H1 (cell line): ENCODE measurements around the gene HOXC13. TPM values are rescaled to one million over a fixed set of nuclear protein-coding genes. Genes with fewer than 3 reads are reported as not detected.

Source experiments
- CTCF ChIA-PET: fragments of 300-600 bp; sonication (Branson Sonifier 250); formaldehyde crosslinking; loops from one replicate; lab custom pipeline; 2021; ENCODE audit not compliant: partially characterized antibody; lab: Charles Lee
- POLR2A ChIA-PET: fragments of 300-600 bp; sonication (Branson Sonifier 250); formaldehyde crosslinking; loops from one replicate; lab custom pipeline; 2021; ENCODE audit warnings: inconsistent platforms; ENCODE audit not compliant: partially characterized antibody; lab: Charles Lee
- DNase-seq, 2 experiments: peaks; one replicate each; pipeline versions ENCODE4 v3.0.0 to v3.0.0-alpha.2; 2010 to 2022; ENCODE audit warnings: low spot score in 2 of 2, low read depth in 1 of 2, mixed read lengths in 1 of 2
- FAIRE-seq: peaks from 2 replicates; lab custom pipeline; 2011; peaks lifted over from hg19 to GRCh38; lab: Jason Lieb, UNC
- H2AFZ ChIP-seq: 2 replicates; pipeline ENCODE4 v1.8.1; 2012; ENCODE audit warnings: low read length, inconsistent platforms
- H2AK5ac ChIP-seq: 2 replicates; pipeline ENCODE4 v1.6.1; 2013; ENCODE audit warnings: low read depth, low read length
- H2BK120ac ChIP-seq: replicated peaks from 2 replicates; pipeline ENCODE3; 2013; ENCODE audit warnings: low read depth, low read length, inconsistent platforms
- H2BK12ac ChIP-seq: 2 replicates; pipeline ENCODE4 v1.6.1; 2013; ENCODE audit warnings: low read depth, low read length
- H2BK15ac ChIP-seq: 2 replicates; pipeline ENCODE4 v1.6.1; 2013; ENCODE audit warnings: low read length
- H2BK20ac ChIP-seq: 2 replicates; pipeline ENCODE4 v1.6.1; 2013; ENCODE audit warnings: low read length
- H2BK5ac ChIP-seq: 2 replicates; pipeline ENCODE4 v1.6.1; 2013; ENCODE audit warnings: low read depth, low read length
- H3K14ac ChIP-seq: 2 replicates; pipeline ENCODE4 v1.6.1; 2013; ENCODE audit warnings: inconsistent platforms; ENCODE audit not compliant: insufficient read length
- H3K18ac ChIP-seq: 2 replicates; pipeline ENCODE4 v1.6.1; 2013; ENCODE audit warnings: low read length; ENCODE audit errors: extremely low read depth
- H3K23ac ChIP-seq: 2 replicates; pipeline ENCODE4 v1.6.1; 2013; ENCODE audit warnings: inconsistent platforms; ENCODE audit not compliant: insufficient read length
- H3K23me2 ChIP-seq: 2 replicates; pipeline ENCODE4 v1.6.1; 2013; ENCODE audit warnings: low read depth, low read length
- H3K27ac ChIP-seq: 2 replicates; pipeline ENCODE4 v1.6.1; 2011; ENCODE audit warnings: low read depth, low read length, inconsistent platforms
- H3K27me3 ChIP-seq, 4 experiments: replicated peaks in 1 of 4; 1 replicate in 1 of 4; 2 replicates in 3 of 4; pipeline versions ENCODE4 v1.6.1 to v1.8.1; 2011 to 2013; ENCODE audit warnings: low read length in 3 of 4, mild to moderate bottlenecking in 3 of 4, inconsistent platforms in 2 of 4, mixed read lengths in 2 of 4, moderate library complexity in 1 of 4; ENCODE audit not compliant: control insufficient read depth in 3 of 4, insufficient read depth in 3 of 4; ENCODE audit errors: extremely low read depth in 1 of 4
- H3K36me3 ChIP-seq, 4 experiments: 2 replicates each; pipeline versions ENCODE4 v1.6.1 to v1.8.1; 2011 to 2013; ENCODE audit warnings: mild to moderate bottlenecking in 4 of 4, low read length in 3 of 4, moderate library complexity in 2 of 4, control low read depth in 1 of 4, inconsistent platforms in 1 of 4; ENCODE audit not compliant: insufficient read depth in 4 of 4, control insufficient read depth in 2 of 4
- H3K4ac ChIP-seq: replicated peaks from 2 replicates; pipeline ENCODE3; 2013; ENCODE audit warnings: low read length, low read depth, mixed read lengths, inconsistent platforms; ENCODE audit not compliant: insufficient read length
- H3K4me1 ChIP-seq, 4 experiments: replicated peaks in 1 of 4; 1 replicate in 1 of 4; 2 replicates in 3 of 4; pipeline versions ENCODE4 v1.6.1 to v1.8.1; 2011 to 2013; ENCODE audit warnings: low read length in 3 of 4, inconsistent platforms in 2 of 4, mixed read lengths in 1 of 4; ENCODE audit not compliant: insufficient read depth in 4 of 4, control insufficient read depth in 3 of 4
- H3K4me2 ChIP-seq, 2 experiments: 2 replicates each; pipeline versions ENCODE4 v1.6.1 to v1.8.1; 2011 to 2013; ENCODE audit warnings: low read depth in 2 of 2, low read length in 2 of 2, control low read depth in 1 of 2, inconsistent platforms in 1 of 2, mild to moderate bottlenecking in 1 of 2; ENCODE audit not compliant: insufficient read depth in 1 of 2
- H3K4me3 ChIP-seq, 4 experiments: fragments of 200-600, 300-600 bp in 1 of 4; sonication (generic), shearing (Covaris generic), sonication (Bioruptor Twin) in 1 of 4; 2 replicates each; pipeline versions ENCODE4 v1.5.1 to v1.8.1; 2011 to 2016; ENCODE audit warnings: low read length in 4 of 4, low read depth in 3 of 4, control low read depth in 2 of 4, inconsistent platforms in 2 of 4, mild to moderate bottlenecking in 2 of 4, mixed read lengths in 1 of 4, moderate library complexity in 1 of 4; ENCODE audit not compliant: insufficient read depth in 2 of 4; ENCODE audit errors: extremely low read depth in 1 of 4
- H3K56ac ChIP-seq: replicated peaks from 2 replicates; pipeline ENCODE3; 2013; ENCODE audit warnings: low read depth, mild to moderate bottlenecking, mixed read lengths, low read length, inconsistent platforms; ENCODE audit not compliant: insufficient read length
- H3K79me1 ChIP-seq: 2 replicates; pipeline ENCODE4 v1.6.1; 2013; ENCODE audit warnings: low read depth, low read length, control low read depth
- H3K79me2 ChIP-seq, 2 experiments: 2 replicates each; pipeline versions ENCODE4 v1.6.1 to v1.8.1; 2012 to 2013; ENCODE audit warnings: low read length in 2 of 2, mild to moderate bottlenecking in 2 of 2, inconsistent platforms in 1 of 2; ENCODE audit not compliant: insufficient read depth in 2 of 2, control insufficient read depth in 1 of 2
- H3K9ac ChIP-seq, 4 experiments: replicated peaks in 1 of 4; 1 replicate in 1 of 4; 2 replicates in 3 of 4; pipeline versions ENCODE4 v1.6.1 to v1.8.1; 2011 to 2013; ENCODE audit warnings: low read depth in 3 of 4, low read length in 3 of 4, control low read depth in 2 of 4, mild to moderate bottlenecking in 2 of 4, moderate library complexity in 2 of 4, inconsistent platforms in 1 of 4; ENCODE audit errors: extremely low read depth in 1 of 4
- H3K9me3 ChIP-seq, 2 experiments: 2 replicates each; pipeline versions ENCODE4 v1.6.1 to v1.8.1; 2012 to 2013; ENCODE audit warnings: mild to moderate bottlenecking in 2 of 2, moderate library complexity in 2 of 2, control low read depth in 1 of 2, inconsistent platforms in 1 of 2, low read depth in 1 of 2, low read length in 1 of 2, mixed read lengths in 1 of 2; ENCODE audit not compliant: insufficient read depth in 2 of 2
- H4K20me1 ChIP-seq, 2 experiments: replicated peaks in 1 of 2; 2 replicates each; pipeline versions ENCODE3 to v1.8.1; 2011 to 2013; ENCODE audit warnings: inconsistent platforms in 2 of 2, low read length in 2 of 2, mild to moderate bottlenecking in 1 of 2; ENCODE audit not compliant: insufficient read depth in 2 of 2, control insufficient read depth in 1 of 2
- H4K5ac ChIP-seq: 2 replicates; pipeline ENCODE4 v1.6.1; 2013; ENCODE audit warnings: low read length, low read depth, mixed read lengths, inconsistent platforms; ENCODE audit not compliant: insufficient read length
- H4K8ac ChIP-seq: 2 replicates; pipeline ENCODE4 v1.8.0; 2013; ENCODE audit warnings: mild to moderate bottlenecking, moderate library complexity, low read length, inconsistent platforms; ENCODE audit not compliant: insufficient read depth; ENCODE audit errors: extremely low read depth
- H4K91ac ChIP-seq: replicated peaks from 2 replicates; pipeline ENCODE3; 2013; ENCODE audit warnings: low read length, mixed read lengths, inconsistent platforms; ENCODE audit not compliant: insufficient read length
- CBX5 ChIP-seq: fragments of 300-800, 300-1000 bp; sonication (generic); IDR thresholded peaks from 2 replicates; pipeline ENCODE4 v1.7.1; 2016; ENCODE audit warnings: antibody characterized with exemption, low read length, low read depth
- CBX8 ChIP-seq: fragments of 300-800, 300-1000 bp; sonication (generic); IDR thresholded peaks from 2 replicates; pipeline ENCODE4 v1.7.1; 2016; ENCODE audit warnings: low read depth, low read length, borderline replicate concordance
- CTBP2 ChIP-seq: IDR thresholded peaks from 2 replicates; pipeline ENCODE4 v1.7.0; 2011; ENCODE audit warnings: borderline replicate concordance, mild to moderate bottlenecking, moderate library complexity, mixed read lengths, low read length; ENCODE audit not compliant: insufficient read depth, insufficient read length
- EGR1 ChIP-seq: IDR thresholded peaks from 2 replicates; pipeline ENCODE4 v1.6.1; 2011; ENCODE audit warnings: low read depth, low read length, borderline replicate concordance
- KDM5A ChIP-seq: fragments of 200-600 bp; IDR thresholded peaks from 2 replicates; pipeline ENCODE4 v1.7.1; 2012; ENCODE audit warnings: mild to moderate bottlenecking, low read length, inconsistent platforms, mixed read lengths
- MAX ChIP-seq: IDR thresholded peaks from 2 replicates; pipeline ENCODE4 v1.6.1; 2012; ENCODE audit warnings: inconsistent platforms
- SP1 ChIP-seq: IDR thresholded peaks from 2 replicates; pipeline ENCODE4 v1.6.1; 2011; ENCODE audit warnings: low read depth, low read length
- SUZ12 ChIP-seq: fragments of 200-600 bp; sonication (generic); IDR thresholded peaks from 2 replicates; pipeline ENCODE4 v1.6.1; 2012; ENCODE audit warnings: mild to moderate bottlenecking, inconsistent platforms, low read length, moderate library complexity, mixed read lengths
- TAF7 ChIP-seq: optimal IDR thresholded peaks from 2 replicates; pipeline ENCODE3; 2011; ENCODE audit warnings: low read depth, mild to moderate bottlenecking, inconsistent platforms, low read length, moderate library complexity, borderline replicate concordance
- TCF12 ChIP-seq: IDR thresholded peaks from 2 replicates; pipeline ENCODE4 v1.6.1; 2011; ENCODE audit warnings: low read depth, mild to moderate bottlenecking, low read length
- WGBS, 2 experiments: shearing (Covaris generic) in 1 of 2; methylation state at CpG; one replicate each; pipeline versions ENCODE4 v1.1.6 to v1.1.7; 2013 to 2015; ENCODE audit warnings: low lambda C conversion rate in 2 of 2, mixed read lengths in 2 of 2, inconsistent platforms in 1 of 2, low coverage in 1 of 2, missing lambda C conversion rate in 1 of 2; ENCODE audit not compliant: insufficient replicate concordance in 2 of 2, insufficient coverage in 1 of 2, insufficient read length in 1 of 2; ENCODE audit errors: extremely low coverage in 1 of 2, missing lambda C conversion rate in 1 of 2; 5-methylcytosine and 5-hydroxymethylcytosine counted together
- polyA plus RNA-seq, 7 experiments: library from polyadenylated mRNA; depleted of rRNA in 3 of 7; stranded (reverse) in 5 of 7; unstranded in 2 of 7; fragments of >200 nt in 5 of 7; fragments of 200-250 nt in 2 of 7; gene quantifications; 1 replicate in 5 of 7; 2 replicates in 1 of 7; 4 replicates in 1 of 7; pipeline versions ENCODE4 v1.2.1 to v1.2.3, GENCODE V29; 2011 to 2013; ENCODE audit warnings: missing spikeins in 2 of 7, mixed read lengths in 2 of 7
- total RNA-seq: library from RNA; stranded (reverse); fragmentation: NEBNext Ultra II Directional; extraction: Animal tissue kit (Norgen Biotek cat#: 25700); gene quantifications from 2 replicates; pipeline ENCODE4 v1.2.1, GENCODE V29; 2021

HOXC13 gene
- total and polyA plus RNA-seq, 2 of the 8 experiments (the other 6 are each of a cell fraction or from before 2014, with no cell fraction given) = 0.02 TPM; not detected in 1

- TF ChIP-seq CTBP2 (peak; percentile 91), CBX8 (0 out of 2 replicates have a peak, but pooled peaks have one; percentile 67), KDM5A (no peak), MAX (peak; percentile 9; the same call in 1 of the 2 replicates), TAF7 (no peak), EGR1 (0 out of 2 replicates have a peak, but pooled peaks have one; percentile 25), TCF12 (0 out of 2 replicates have a peak, but pooled peaks have one; percentile 40), SP1 (peak; percentile 71), SUZ12 (peak; percentile 15; the same call in 1 of the 2 replicates), CBX5 (no peak)
- Histone ChIP-seq H3K4ac (no peak overlapping the region), H2BK12ac (0 out of 2 replicates have a peak overlapping the region, but pooled peaks have one; percentile 27), H3K4me2 (peak overlapping the region in 1 of 2 experiments; percentile 29; a peak in 1 of 4 replicates), H4K20me1 (peaks cover 22 to 29% of the 10 kb centered on the region in 2 experiments), H4K91ac (no peak overlapping the region), H4K5ac (no peak overlapping the region), H2BK15ac (no peak overlapping the region), H3K9ac (no peak overlapping the region), H2BK5ac (no peak overlapping the region), H4K8ac (no peak overlapping the region), H3K79me2 (no peaks in the 10 kb centered on the region), H3K4me3 (peak overlapping the region in 1 of 4 experiments; percentile 6; a peak in 1 of 8 replicates), H3K23ac (no peak overlapping the region), H3K36me3 (peaks cover 0 to 3% (median 0%) of the 10 kb centered on the region in 4 experiments; a peak in 1 of 8 replicates), H3K9me3 (0 out of 4 replicates have a peak, but pooled peaks cover 0 to 2% of the 10 kb centered on the region in 2 experiments), H3K14ac (no peak overlapping the region), H3K23me2 (peaks cover 1% of the 10 kb centered on the region; the same call in 1 of the 2 replicates), H3K27ac (no peak overlapping the region), H2BK120ac (no peak overlapping the region), H3K56ac (no peak overlapping the region), H2BK20ac (no peak overlapping the region), H3K79me1 (no peaks in the 10 kb centered on the region), H2AK5ac (no peak overlapping the region), H3K18ac (no peak overlapping the region), H2AFZ (no peak overlapping the region), H3K27me3 (peaks cover 96 to 100% (median 99%) of the 10 kb centered on the region in 4 experiments), H3K4me1 (peaks cover 0 to 10% (median 4%) of the 10 kb centered on the region in 4 experiments; a peak in 6 of 7 replicates)
- 8% methylated on average over 30 of the region's 31 CpGs; no CpG with 5 or more reads in 1 of the 2 experiments for WGBS, 2 experiments
- POLR2A ChIA-PET = interaction anchor here (0.8 kb wide), 1 partner anchor 13 kb away, joined by 3 read pairs; no protein-coding TSS in a partner anchor
- CTCF ChIA-PET = interaction anchor here (0.7 to 1.9 kb wide), 6 partner anchors 9 to 33 kb away, joined by 3 to 7 read pairs (median 4); partner anchors contain the start of genes HOXC10 and HOXC8
- DNase-seq (no peak), FAIRE-seq (no peak)
Measured at GRCh38 chr12:53975479-53976152, 37.0 kb downstream of the HOXC13 start.
